Upper lobe of left lung (tissue), 4 donors: ENCODE measurements around the gene CYP26A1.

ENCODE experiments used
- CTCF ChIP-seq, 6 experiments: fragments of 450-650 bp in 4 of 6; fragments of 200-600 bp in 2 of 6; sonication (generic) in 2 of 6; IDR thresholded peaks; one replicate each; pipeline ENCODE4 v1.5.1; 2016 to 2019; ENCODE audit warnings: antibody characterized with exemption in 6 of 6
- EP300 ChIP-seq, 4 donors: sonication (generic); formaldehyde crosslinking; IDR thresholded peaks; one replicate each; pipeline ENCODE4 v1.5.1; 2017; ENCODE audit warnings: antibody characterized with exemption in 4 of 4, control low read depth in 2 of 4
- POLR2A ChIP-seq, 4 donors: fragments of 450-650 bp; IDR thresholded peaks; one replicate each; pipeline ENCODE4 v1.5.1; 2016 to 2017; ENCODE audit warnings: antibody characterized with exemption in 4 of 4, mild to moderate bottlenecking in 2 of 4
- POLR2AphosphoS5 ChIP-seq, 2 donors: sonication (generic); formaldehyde crosslinking; IDR thresholded peaks; one replicate each; pipeline ENCODE4 v1.5.1; 2017; ENCODE audit warnings: antibody characterized with exemption in 2 of 2

GRCh38 chr10:93054486-93054885 is 19.2 kb upstream of the CYP26A1 start:
- TF ChIP-seq CTCF (IDR thresholded peaks at IDR 0.05) (no peak), POLR2A (IDR thresholded peaks at IDR 0.05) (no peak), POLR2AphosphoS5 (IDR thresholded peaks at IDR 0.05) (no peak), EP300 (IDR thresholded peaks at IDR 0.05) (no peak)
